GM12801 (cell line): ENCODE results near the gene STIM1.

Experiments used
- CTCF ChIP-seq: IDR thresholded peaks from one replicate; pipeline ENCODE4 v1.5.1; 2011; ENCODE audit warnings: control low read depth; ENCODE audit not compliant: insufficient read length; ENCODE audit errors: extremely low read depth

The STIM1 gene

GRCh38 chr11:3893311-3893710, 37.8 kb downstream of the STIM1 start:
- no peak for TF ChIP-seq CTCF

DNA sequence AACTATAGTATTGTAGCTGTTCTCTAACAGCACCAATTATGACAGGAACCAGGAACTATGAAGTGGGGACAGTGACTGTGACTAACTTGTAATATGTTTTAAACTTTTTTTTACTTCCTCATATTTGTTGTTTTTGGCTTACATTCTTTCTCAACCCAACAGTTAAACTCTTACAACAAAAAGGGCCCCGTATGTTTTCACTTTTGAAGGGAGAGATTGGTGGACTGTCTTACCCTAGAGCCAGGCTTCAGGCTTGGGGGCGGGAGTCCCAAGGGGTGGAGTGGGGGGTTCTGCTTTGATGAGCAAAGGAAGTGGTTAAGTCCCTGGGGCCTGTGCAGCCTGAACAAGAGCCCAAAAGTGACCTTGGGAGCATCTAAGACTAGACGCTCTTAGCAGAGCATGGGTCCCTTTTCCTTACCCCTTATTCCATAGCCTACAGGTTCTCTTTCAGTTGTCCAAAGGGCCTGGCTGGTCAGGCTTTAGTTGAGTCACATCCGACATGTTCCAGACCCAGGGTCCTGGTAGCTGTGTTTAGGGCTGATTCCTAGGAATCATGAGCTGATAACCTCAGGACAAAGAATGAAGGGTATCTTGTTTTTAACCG, 38.8 kb downstream of the STIM1 start:
- no peak for TF ChIP-seq CTCF

DNA sequence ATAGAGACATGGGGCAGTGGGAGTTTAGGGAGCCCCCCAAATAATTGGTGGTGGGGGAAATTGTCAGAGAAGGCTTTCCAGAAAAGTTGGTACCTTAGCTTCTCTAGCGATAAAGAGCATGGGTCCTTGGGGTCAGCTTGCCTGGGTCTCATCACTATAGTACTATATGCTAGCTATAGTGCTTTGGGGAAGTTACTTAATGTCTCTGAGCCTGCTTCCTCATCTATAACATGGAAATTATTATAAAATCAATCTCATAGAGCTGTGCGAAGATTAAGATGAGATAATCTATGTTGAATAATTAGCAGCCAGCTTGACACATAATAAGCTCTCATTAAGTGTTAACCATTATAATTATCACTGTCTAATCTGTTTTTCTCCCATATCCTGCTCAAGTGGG, 41.2 kb downstream of the STIM1 start:
- no peak for TF ChIP-seq CTCF

DNA sequence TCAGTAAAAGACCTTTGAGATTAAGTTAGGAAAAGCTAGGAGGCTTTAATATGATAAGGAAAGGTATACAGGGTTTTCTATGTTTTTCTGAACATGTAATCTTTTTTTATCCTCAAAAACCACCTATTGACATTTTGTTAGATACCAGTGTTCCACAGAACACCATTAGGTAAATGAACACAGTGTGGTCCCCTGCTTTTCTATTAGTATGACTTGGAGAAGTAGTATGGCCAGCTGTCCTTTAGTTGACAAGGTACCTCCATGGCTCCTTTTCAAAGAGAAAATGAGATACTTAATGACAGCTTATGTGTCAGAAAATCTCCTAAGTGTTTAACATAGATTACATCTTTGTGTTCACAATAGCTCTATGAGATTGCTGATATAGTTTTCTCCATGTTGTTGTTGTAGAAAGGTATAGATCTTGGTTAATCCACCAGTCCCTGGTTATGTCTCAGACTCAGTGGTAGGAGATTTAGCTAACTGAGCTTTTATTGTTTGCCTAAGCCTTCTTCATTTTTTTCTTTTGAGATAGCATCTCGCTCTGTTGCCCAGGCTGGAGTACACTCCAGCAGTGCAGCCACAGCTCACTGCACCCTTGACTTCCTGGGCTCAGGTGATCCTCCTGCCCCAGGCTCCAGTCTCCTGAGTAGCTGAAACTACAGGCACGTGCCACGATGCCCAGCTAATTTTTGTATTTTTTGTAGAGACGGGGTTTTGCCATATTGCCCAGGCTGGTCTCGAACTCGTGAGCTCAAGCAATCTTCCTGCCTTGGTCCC, 46.0 kb downstream of the STIM1 start:
- no peak for TF ChIP-seq CTCF

- no peak for TF ChIP-seq CTCF
These were observed 47.0 kb downstream of the STIM1 start for GRCh38 chr11:3902441-3902840.

DNA sequence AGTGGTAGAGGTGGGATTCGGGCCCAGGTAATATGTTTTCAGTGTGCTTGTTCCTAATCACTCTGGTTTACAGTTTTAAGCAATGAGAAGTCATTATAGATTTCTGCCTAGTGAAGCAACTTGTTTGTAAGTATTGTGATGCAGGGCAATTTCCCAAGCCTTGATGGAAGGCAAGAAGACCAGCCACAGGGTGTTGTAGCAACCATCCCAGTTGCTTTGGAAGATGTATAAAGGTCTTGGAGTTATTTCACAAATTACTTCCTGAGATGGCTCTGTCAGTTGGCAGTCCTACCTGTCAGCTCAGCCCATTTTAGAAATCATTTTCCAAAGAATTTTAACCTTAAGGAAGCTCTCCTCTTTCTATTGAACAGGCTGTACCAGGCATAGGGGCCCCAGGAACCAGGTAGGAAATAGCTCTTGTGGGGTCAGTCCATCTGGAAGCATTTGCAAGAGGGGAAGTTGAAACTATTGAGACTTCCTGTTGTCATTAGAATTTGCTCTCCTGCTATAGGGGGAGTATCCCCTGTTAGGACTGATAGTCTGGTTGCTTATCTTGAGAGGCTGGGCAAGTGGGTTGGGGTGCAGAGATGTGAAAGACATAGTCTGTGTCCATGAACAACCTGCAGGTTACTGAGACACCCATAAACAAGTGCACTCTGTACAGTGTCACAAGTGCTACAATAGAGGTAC, 47.9 kb downstream of the STIM1 start:
- no peak for TF ChIP-seq CTCF

DNA sequence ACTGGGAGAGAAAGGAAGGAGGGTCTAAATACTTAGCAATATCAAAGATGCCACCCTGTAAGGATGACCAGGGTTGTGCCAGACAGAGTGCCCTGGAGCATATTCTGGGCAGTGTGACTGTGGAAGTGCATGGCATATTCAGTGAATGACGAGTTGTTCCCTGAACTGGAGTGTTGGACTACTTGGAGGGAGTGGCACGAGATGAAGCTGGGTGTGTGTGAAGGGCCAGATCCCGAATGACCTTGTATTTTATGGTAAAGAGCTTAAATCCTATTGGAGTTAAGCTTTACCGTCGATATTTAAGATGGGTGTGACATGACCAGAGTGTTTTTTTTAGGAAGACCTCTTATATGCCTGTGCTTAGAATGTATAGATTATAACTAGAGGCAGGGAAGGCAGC, 48.8 kb downstream of the STIM1 start:
- no peak for TF ChIP-seq CTCF
